NCI-H510A (cell line): ENCODE measurements around the gene IDI2.
"Not testable (repeated sequence)": the region's sequence is repeated elsewhere in the genome, so short reads cannot be mapped to it uniquely, and the experiment has no call there.

Experiments used
- DNase-seq: peaks from one replicate; lab custom pipeline; 2025; lab: John Stamatoyannopoulos, UW

The IDI2 gene

DNA sequence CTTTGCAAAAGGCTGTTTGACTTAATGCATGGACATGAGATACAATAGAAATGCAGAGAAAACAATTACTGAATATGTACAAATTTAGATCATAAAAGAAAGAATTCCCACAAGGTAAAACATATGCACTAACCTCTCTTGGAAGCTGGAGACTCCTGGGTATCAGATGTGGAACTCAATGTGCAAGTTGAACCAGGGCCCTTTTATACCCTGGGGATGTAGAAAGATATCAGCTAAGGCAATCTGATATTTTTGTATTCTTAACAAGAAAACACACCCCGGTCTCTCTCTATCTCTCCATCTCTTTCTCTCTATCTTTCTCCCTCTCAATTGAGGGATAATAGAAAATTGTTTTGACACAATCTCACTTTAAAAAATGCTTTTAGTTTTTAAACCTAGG is at the start of gene IDI2:
Gene IDI2, minus strand, starts transcription at position 177 of the 400 bp plus-strand sequence. CDS start 1,136 bp downstream, outside the sequence.
- DNase-seq = no peak

DNA sequence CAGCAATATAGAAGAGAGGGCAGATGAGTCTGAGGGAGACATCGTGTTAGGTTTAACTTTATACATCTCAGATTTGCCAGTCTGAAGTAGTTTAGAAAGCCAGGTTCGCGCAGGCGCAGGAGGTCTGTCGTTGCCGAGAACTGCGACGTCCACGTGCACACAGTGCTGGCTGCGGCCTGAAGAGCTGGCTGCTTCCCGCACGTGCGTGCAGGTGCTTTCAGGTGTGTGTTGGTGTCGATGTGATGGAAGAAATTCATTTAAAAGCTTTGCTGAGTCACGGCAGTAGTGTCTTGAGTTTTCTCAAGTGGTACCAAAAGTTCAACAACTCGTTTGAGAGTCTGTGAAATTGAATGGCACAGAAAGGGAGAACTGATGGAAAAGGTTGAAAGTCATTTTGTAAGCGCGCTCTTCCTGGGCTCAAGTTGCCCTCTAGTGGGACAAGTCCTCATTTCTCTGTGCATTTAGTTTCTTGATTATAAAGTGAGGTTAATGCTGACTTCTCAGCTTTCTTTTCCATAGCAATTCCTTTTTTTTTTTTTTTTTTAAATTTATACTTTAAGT is 49.2 kb upstream of the IDI2 start:
- DNase-seq = no peak

DNA sequence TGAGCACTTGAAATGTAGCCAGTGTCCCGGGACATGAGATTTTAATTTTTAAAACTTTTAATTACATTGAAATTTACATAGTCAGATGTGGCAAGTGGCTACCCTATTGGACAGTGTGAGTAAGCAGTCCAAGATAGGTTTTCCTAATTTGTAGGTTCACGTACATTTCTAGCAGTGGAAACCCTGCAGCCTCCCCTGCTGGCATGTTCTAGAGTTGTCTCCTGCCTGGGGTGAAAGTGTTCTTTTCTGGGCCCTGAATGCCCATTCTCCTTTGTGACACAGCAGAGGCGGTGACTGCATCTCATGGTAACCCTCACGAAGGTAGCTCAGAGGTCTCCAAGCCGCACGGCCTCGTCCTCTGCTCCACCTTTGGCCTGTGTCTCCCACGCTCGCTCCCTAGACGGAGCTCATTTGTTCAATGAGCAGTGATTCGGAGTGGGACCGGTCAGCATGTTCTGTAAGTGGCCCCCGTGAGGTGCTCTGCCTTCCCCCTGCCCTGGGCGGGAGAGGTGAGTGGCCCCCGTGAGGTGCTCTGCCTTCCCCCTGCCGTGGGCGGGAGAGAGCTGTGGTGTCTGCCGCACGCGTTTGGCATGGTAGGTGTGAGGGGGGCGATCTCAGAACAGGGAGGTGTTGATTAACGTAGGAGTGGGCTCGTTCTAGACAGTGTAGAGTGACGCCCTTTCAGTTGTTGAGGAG is 48.5 kb upstream of the IDI2 start:
- no peak for DNase-seq

DNA sequence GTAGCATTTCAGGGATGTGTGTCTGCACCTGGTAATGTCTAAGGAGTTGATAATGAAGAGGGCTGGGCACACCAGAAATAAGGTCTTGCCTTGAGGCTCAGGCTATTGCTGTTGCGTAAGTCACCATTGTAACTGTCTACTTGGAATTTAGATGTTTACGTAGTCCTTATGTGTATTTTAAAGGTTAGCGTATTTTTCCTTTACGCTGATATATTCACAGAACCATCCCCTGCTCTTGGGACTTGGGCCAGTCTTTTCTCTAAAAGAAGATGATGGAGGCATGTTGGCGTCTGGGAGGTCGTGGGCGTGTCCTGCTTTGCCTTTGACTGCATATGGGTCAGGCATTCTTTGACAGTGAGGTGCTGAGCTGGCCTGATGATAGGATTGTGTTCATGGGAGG is 45.3 kb upstream of the IDI2 start:
- no peak for DNase-seq

DNA sequence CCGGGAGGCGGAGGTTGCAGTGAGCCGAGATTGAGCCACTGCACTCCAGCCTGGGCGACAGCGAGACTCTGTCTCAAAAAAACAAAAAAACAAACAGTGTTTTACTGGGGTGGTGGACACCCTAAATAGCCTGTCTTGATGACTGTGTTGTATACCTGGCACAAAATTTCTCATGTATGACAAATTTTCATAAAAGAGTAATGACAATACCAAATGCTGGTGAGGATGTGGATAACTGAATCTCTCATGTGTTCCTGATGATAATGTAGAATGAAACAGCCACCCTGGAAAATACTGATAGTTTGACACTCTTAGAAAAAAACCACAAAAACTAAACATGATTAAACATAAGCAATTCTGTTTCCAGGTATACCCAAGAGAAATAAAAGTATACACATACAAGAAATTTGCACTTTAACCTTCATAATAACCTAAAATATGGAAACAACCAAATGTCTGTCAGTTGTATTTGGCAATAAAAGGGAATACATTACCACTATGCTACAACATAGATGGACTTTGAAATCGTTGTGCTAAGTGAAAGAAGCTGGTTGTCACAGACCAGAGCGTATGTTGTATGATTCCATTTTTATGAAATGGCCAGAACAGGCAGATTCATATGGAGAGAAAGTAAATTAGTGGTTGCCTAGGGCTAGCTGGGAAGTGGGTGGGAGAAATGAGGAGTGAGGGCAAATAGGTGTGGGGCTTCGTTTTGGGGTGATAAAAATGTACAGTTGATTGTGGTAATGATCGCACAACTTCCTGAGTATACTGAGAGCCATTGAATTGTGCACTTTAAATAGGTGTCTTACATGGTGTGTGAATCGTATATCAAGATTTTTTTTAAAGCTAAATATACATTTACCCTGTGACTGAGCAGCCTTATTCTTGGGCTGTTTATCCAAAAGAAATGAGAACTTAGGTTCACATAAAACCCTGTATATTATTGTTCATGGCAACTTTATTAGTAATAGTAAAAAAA is 43.0 kb upstream of the IDI2 start:
- no peak for DNase-seq

DNA sequence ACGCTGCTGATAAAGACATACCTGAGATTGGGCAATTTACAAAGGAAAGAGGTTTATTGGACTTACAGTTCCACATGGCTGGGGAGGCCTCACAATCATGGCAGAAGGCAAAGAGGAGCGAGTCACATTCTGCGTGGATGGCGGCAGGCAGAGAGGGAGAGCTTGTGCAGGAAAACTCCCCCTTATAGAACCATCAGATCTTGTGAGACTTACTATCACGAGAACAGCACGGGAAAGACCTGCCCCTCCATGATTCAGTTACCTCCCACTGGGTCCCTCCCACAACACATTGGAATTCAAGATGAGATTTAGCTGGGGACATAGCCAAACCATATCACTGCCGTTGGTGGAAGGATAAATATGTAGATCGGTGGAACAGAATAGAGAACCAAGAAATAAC is 41.1 kb upstream of the IDI2 start:
- not testable (repeated sequence) for DNase-seq

DNA sequence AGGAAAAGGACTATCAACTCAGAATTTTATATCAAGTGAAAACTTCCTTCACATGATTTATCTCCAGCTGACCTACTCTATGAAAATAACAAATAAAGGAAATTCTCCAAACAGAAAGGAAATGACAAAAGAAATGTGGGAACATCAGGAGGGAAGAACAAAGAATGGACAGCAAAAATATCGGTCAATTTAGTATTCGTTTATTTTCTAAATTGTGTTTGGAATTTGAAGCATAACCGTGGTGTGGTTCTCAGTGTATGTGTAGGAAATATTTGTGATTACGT is 39.2 kb upstream of the IDI2 start:
- no peak for DNase-seq

DNA sequence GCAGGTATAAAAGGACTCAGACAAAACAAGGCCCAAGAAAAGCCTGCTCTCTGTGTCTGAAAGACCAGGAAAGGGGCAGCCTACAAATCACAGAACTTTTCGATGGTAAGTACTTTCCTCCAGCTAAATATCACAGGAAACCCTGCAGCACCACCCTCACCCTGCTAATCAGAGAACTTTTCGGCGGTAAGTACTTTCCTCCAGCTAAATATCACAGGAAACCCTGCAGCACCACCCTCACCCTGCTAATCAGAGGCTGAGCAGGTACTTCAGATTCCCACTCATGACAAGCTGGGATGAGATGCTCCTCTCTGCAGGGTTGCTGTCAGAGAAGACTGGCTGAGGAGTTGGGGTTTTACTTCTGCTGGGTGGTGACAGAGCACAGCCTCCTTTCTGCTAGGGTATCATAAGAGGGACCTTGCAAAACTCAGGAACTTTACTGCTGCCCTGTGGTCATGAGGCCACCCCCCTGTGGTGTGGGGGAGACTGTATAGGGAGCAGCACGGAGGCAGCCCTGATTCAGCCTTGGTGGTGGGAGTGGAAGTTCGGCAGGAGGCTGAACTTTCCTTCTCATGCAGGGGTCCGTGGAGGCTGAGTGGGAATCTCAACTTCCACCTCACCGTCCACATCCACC is 37.7 kb upstream of the IDI2 start:
- DNase-seq = no peak

DNA sequence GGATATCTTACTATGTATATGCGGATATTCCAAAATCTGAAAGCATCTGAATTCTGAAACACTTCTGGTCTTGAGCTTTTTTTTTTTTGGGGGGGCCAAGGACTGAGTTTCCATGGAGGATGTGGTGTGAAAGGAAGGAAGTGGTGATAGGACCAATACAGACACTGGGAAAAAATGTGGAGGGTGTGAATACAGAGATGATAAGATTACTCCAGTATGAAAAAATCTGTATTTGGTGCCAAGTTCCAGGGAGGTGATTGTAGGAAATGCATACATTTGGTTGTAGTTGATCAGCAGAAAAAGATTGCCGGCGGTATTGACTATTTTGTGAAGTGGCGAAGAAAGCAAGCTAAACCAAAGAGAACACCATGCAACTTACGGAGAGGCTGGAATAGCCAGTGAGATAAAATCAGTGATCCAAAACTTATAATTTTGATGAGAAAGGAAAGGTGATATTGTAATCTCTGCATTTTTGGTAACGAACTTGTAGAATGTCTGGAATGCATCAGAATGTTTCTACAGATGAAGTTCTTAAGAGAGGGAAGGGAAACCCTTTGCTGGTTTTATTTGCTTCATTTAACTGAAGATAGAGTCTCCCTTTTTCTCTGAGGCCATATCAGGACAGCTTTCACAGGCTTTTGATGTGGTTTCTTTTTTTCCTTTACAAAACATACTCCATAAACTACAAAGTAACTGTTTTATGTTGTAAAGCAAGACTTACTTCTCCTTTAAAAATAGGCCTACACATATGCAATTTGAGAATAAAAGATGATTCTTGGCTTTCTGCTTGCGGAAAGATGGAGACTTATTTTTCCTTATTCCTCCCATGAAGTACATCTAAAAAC is 36.5 kb upstream of the IDI2 start:
- DNase-seq = no peak

DNA sequence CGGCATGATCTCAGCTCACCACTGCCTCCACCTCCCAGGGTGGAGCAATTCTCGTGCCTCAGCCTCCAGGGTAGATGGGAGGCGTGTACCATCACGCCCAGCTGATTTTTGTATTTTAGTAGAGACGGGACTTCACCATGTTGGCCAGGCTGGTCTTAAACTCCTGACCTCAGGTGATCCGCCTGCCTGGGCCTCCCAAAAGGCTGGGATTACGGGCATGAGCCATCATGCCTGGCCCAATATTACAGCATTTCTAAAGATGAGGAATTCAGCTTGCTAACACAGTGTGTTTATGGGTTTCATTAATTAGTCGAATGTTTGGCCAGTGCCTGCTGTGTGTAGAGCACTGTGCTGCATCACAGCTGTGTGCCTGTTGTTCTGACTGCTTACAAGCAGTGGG is 34.2 kb upstream of the IDI2 start:
- DNase-seq = no peak

DNA sequence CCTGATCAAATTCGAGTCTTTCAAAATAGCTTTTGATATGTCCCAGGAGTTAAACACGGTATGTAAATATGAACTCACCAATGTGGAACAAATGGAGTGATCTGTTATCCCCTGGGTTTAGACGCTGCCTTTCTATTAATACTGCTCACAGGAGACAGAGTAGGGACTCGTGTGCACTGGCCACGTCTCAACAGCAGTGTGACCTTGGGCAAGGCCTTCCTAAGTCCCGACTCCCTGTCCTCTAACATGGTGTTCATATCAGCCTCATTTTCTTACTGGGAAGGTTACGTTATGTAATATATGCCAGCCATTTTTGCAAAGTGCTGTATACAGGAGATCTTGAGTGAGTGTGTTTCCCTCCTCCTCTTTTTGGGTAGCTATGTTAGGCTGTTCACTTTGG is 32.4 kb upstream of the IDI2 start:
- no peak for DNase-seq

DNA sequence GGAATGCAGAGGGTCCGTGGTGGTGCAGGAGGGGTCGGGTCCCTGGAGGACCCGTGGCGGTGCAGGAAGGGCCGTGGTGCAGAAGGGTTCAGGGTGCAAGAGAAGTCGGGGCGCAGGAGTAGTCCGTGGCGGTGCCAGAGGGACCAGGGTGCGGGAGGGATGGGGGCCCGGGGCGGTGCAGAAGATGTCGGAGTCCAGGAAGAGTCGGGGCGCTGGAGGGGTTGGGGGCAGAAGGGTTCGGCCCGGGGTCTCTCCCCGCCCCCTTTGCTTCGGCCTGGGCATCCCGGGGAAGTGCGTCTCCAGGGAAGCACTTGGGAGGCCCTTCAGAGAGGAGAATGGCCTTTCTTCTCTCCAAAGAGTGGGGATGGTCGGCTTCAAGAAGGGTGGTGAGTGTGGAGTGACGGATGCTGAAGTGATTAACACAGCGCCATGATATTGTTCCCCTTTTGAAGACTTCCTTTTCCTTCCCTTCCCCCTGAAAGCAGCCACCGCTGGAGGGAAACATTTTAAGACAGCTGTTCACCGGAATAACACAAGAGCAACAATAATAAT is 31.5 kb upstream of the IDI2 start:
- no peak for DNase-seq

DNA sequence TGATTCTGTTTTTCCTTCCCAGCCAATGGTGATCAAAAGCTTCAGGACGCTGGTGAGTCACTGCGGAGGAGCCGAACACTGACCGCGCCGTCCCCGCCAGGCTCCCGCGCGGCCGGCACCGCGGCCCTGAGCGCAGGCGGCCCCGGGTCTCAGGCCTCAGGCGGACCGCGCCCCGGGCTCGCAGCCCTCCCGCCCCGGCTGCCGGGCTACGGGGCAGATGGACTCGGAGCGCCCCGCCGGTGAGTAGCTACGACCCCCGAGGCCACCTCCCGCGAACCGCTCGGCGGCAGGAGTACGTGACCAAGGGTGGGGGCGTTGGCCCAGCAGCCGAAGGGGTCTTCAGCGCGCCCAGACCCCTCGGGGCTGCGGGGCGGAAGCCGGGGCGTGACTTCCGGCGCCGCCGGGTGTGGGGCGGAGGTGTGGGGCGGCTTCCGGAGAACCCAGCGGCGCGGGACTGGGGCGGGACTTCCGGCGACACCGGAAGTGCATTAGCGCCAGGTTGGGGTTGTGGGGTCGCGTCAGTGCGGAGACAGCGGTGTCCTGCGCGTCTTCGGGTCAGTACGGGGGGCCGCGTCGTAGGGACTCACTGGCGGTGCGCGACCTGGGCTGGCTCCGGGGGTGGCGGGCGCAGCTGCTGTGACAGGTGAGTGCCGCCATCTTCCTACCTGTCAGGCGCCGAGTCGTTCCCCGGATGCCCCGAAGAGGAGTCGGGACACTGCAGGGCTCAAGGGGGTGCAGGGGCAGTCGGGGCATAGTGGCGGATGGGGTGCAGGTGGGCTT is 30.9 kb upstream of the IDI2 start, which contains the start of gene WDR37:
Gene WDR37, plus strand, starts transcription at position 60 of the 780 bp plus-strand sequence. CDS start 15,771 bp downstream, outside the sequence.
- peak; percentile 51 for DNase-seq

DNA sequence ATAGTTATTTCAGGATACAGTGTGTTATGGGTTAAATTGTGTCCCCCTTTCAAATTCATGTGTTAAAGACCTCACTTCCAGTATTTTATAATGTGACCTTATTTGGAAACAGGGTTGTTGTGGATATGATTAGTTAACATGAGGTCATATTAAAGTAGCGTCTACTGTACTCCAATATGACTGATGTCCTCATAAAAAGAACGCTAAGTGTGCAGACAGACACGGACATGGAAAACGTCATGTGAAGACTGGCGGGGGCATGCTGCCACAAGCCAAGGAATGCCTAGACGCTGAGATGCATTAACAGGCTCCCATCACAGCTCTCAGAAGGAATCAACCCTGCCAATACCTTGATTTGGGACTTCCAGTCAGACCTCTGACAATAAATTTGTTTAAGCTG is 29.0 kb upstream of the IDI2 start:
- no peak for DNase-seq

DNA sequence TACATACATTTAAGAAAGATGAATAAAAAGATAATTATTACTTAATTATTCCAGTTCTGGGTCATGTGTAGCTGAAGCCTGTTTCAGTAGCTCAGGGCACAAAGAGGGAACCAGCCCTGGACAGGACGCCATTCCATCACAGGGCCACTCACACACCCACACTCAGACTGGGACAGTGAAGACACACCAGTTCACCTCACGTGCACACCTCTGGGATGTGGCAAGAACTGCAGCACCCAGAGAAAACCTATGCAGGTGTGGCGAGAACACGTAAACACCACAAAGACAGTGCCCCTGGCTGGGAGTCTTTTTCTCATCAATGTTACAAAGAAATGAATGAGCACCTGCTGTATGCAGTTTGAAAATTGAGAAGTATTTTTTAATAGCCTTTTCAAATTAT is 24.9 kb upstream of the IDI2 start:
- no peak for DNase-seq

DNA sequence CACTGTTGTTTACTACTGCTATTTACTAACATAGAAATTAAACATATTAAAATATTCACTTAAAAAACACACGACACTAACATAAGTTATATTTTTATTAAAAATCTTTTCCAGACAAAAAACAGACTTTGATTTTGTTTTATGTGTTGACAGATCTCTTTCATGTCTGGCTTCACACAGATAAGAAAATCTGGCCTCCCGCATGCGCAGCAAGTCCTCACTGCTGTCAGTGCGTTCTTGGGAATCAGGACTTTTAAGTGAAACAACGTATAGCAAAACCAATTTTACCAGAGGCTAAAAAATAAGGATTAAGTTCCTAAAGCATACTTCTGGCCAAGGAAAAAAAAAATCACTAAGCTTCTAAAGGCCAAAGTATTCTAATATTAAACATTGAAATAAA is 24.5 kb upstream of the IDI2 start:
- DNase-seq = no peak

DNA sequence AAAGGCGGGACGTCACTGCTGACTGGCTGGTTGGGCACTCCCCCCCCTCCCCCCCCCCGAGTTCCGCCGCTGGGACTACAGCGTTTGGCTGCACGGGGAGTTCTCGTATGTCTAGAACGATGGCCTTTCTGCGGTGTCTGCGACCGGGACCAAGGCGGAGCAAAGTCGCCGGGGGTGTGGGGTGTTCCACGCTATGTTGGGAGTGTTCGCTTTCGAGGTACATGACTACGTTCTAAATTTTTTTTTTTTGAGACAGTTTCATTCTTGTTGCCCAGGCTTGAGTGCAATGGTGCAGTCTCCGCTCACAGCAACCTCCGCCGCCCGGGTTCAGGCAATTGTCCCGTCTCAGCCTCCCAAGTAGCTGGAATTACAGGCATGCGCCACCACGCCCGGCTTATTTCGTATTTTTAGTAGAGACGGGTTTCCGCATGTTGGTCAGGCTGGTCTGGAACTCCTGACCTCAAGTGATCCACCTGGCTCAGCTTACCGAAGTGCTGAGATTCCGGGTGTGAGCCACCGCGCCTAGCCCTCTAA is 23.8 kb upstream of the IDI2 start:
- no peak for DNase-seq

DNA sequence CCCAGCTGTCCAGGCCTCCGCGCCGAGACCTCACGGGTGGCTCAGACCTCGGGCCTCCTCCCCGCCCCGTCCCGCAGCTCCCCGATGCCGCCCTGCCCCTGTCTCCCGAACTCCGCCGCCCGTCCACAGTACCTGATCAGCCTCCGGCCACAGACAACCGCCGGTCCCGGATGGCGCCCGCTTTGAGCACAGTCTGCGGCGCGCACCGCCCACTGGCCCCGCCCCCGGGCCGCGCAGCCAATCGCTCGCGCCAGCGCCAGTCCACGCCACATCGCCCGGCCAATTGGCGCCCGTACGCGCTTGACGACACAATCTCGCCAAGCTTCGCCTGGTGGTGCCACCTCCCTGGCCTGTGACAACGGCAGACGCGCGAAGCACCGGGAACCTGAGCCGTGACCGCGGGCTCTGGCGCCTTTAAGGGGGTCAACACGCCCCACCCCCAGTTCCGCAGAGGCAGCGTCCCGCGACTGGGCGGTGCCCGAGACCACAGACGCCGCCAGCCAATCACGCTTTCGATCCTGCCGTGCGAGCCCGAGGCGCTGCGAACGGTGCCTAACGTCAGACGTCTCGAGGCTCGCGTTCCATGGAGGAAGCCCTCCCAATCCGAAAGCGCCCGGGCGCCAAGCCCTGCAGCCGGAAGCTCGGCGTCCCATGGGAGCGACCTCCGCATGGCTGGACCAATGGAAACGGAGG is 23.2 kb upstream of the IDI2 start, which contains the start of gene IDI1:
Gene IDI1, minus strand, starts transcription at position 388 of the 693 bp plus-strand sequence. Its CDS starts 116 bp downstream, at position 272.
- DNase-seq = peak; percentile 91

DNA sequence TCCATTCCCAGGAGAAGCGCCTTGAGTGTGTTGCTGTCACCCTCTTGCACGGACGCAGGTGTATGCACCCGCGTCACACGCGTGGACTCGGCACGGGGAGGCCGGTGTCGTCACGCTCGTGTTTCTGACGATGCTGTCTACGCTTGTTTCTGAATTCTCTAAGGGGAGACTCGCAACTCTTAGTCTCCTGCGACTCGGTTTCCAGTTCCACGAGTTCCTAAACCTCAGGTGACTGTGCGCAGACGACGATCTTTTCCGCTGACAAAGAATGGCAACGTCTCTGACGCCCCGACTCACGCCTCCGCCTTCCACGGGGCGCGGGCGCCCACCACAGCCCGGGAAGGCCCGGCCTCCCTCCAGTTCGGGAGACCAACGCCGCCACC is 22.7 kb upstream of the IDI2 start:
- no peak for DNase-seq
